Measurements from ENCODE around the gene OR4D10. TPM values are rescaled to one million over a fixed set of nuclear protein-coding genes. Genes with fewer than 3 reads are reported as not detected.
"Not testable (repeated sequence)": the region's sequence is repeated elsewhere in the genome, so short reads cannot be mapped to it uniquely, and the experiment has no call there.

OR4D10 gene
- total and polyA plus RNA-seq, 5 donors from 2014 or later, result not detected

GRCh38 chr11:59501931-59502330 lies 28.8 kb downstream of the OR4D10 start:
- Histone ChIP-seq H3K4me3 (ENCODE audit: low read depth, low read length) (no peak overlapping the region), H3K27me3 (ENCODE audit: control insufficient read depth, insufficient read depth, low read length) (peaks cover 6% of the 10 kb centered on the region), H3K36me3 (ENCODE audit: control insufficient read depth, insufficient read depth, low read length) (no peaks in the 10 kb centered on the region), H3K4me1 (ENCODE audit: control insufficient read depth, insufficient read depth, low read length, poor library complexity, severe bottlenecking) (no peaks in the 10 kb centered on the region), H3K9me3 (ENCODE audit: control insufficient read depth in 2 of 2, low read length in 2 of 2) (no peaks in the 10 kb centered on the region), H3K27ac (ENCODE audit: insufficient read depth, low read length, poor library complexity, severe bottlenecking) (no peak overlapping the region)
- no peaks in the 10 kb centered on the region for H3K36me3 Mint-ChIP-seq
- ATAC-seq (ENCODE audit: low read depth in 2 of 2) (no peak), DNase-seq (no peak)
- peaks cover 0 to 5% (median 0%) of the 10 kb centered on the region in 4 donors for H3K4me1 Mint-ChIP-seq
- peaks cover 0 to 5% (median 0%) of the 10 kb centered on the region in 7 donors for H3K9me3 Mint-ChIP-seq
- peaks cover 24% of the 10 kb centered on the region for H3K27me3 Mint-ChIP-seq
- no peak overlapping the region for H3K27ac Mint-ChIP-seq
- H3K4me3 Mint-ChIP-seq, result no peak overlapping the region

DNA sequence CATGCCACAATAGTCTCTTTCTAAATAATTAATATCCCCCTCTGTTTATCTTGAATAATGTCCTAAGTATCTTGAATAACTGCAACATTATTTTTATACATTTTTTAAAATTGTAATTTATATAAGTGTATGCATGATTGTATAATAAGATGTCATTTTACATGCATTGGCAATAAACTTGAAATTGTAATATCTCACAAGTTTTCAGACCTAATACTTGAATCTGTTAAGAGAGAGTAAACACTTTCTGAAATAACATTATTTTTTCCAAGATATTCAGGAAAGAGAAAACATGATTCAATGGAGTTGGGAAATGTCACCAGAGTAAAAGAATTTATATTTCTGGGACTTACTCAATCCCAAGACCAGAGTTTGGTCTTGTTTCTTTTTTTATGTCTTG lies 30.2 kb downstream of the OR4D10 start, which contains the start of gene OR4D11:
Gene OR4D11 (plus strand): TSS at position 301 of the 400 bp plus-strand sequence. CDS start 0 bp downstream, at position 301.
- Histone ChIP-seq H3K27me3 (ENCODE audit: control insufficient read depth, insufficient read depth, low read length) (no peaks in the 10 kb centered on the region), H3K9me3 (ENCODE audit: control insufficient read depth in 2 of 2, low read length in 2 of 2) (no peaks in the 10 kb centered on the region), H3K4me3 (ENCODE audit: low read depth, low read length) (no peak within 1 kb of the TSS), H3K27ac (ENCODE audit: insufficient read depth, low read length, poor library complexity, severe bottlenecking) (no peak within 1 kb of the TSS), H3K36me3 (ENCODE audit: control insufficient read depth, insufficient read depth, low read length) (no peaks in the 10 kb centered on the region), H3K4me1 (ENCODE audit: control insufficient read depth, insufficient read depth, low read length, poor library complexity, severe bottlenecking) (no peaks in the 10 kb centered on the region)
- H3K9me3 Mint-ChIP-seq, result peaks cover 0 to 5% (median 0%) of the 10 kb centered on the region in 7 donors
- no peaks in the 10 kb centered on the region for H3K36me3 Mint-ChIP-seq
- ATAC-seq (ENCODE audit: low read depth in 2 of 2) (no peak), DNase-seq (no peak)
- H3K4me1 Mint-ChIP-seq, result peaks cover 0 to 5% (median 0%) of the 10 kb centered on the region in 4 donors
- H3K27ac Mint-ChIP-seq, result peak within 1 kb of the TSS in 2 of 3 donors; percentile 8 to 42
- H3K4me3 Mint-ChIP-seq, result no peak within 1 kb of the TSS
- H3K27me3 Mint-ChIP-seq, result peaks cover 24% of the 10 kb centered on the region

- H3K27ac ChIP-seq (ENCODE audit: insufficient read depth, low read length, poor library complexity, severe bottlenecking), result no peak within 1 kb of the TSS
- H3K4me3 ChIP-seq (ENCODE audit: low read depth, low read length), result no peak within 1 kb of the TSS
- ATAC-seq (ENCODE audit: low read depth in 2 of 2) (peak in 1 of 2 donors; percentile 31), DNase-seq (peak in 1 of 3 donors; percentile 55)
- Mint-ChIP-seq H3K9me3 (peaks cover 0 to 4% (median 0%) of the 10 kb centered on the region in 7 donors), H3K4me1 (peaks cover 0 to 19% (median 5%) of the 10 kb centered on the region in 4 donors), H3K27me3 (peaks cover 15% of the 10 kb centered on the region), H3K36me3 (no peaks in the 10 kb centered on the region), H3K27ac (no peak within 1 kb of the TSS), H3K4me3 (peak within 1 kb of the TSS in 1 of 4 donors; percentile 14)
- no peaks in the 10 kb centered on the region for H3K4me1 ChIP-seq (ENCODE audit: control insufficient read depth, insufficient read depth, low read length, poor library complexity, severe bottlenecking)
- H3K9me3 ChIP-seq (ENCODE audit: control insufficient read depth in 2 of 2, low read length in 2 of 2), result no peaks in the 10 kb centered on the region
- H3K27me3 ChIP-seq (ENCODE audit: control insufficient read depth, insufficient read depth, low read length), result no peaks in the 10 kb centered on the region
- no peaks in the 10 kb centered on the region for H3K36me3 ChIP-seq (ENCODE audit: control insufficient read depth, insufficient read depth, low read length)
Measured at GRCh38 chr11:59510941-59511589, 38.0 kb downstream of the OR4D10 start, which contains the start of gene OR4D9. OR4D9 (plus strand) TSS chr11:59511539; CDS start chr11:59514913, 3,374 bp downstream.

GRCh38 chr11:59511675-59512074 lies 38.6 kb downstream of the OR4D10 start:
- DNase-seq, result no peak
- Mint-ChIP-seq H3K36me3 (no peaks in the 10 kb centered on the region), H3K27ac (no peak overlapping the region), H3K4me1 (peaks cover 0 to 19% (median 5%) of the 10 kb centered on the region in 4 donors), H3K27me3 (peaks cover 15% of the 10 kb centered on the region), H3K9me3 (peaks cover 0 to 4% (median 0%) of the 10 kb centered on the region in 7 donors), H3K4me3 (no peak overlapping the region)
- Histone ChIP-seq H3K9me3 (ENCODE audit: control insufficient read depth in 2 of 2, low read length in 2 of 2) (no peaks in the 10 kb centered on the region), H3K4me1 (ENCODE audit: control insufficient read depth, insufficient read depth, low read length, poor library complexity, severe bottlenecking) (no peaks in the 10 kb centered on the region), H3K4me3 (ENCODE audit: low read depth, low read length) (no peak overlapping the region), H3K36me3 (ENCODE audit: control insufficient read depth, insufficient read depth, low read length) (no peaks in the 10 kb centered on the region), H3K27me3 (ENCODE audit: control insufficient read depth, insufficient read depth, low read length) (no peaks in the 10 kb centered on the region), H3K27ac (ENCODE audit: insufficient read depth, low read length, poor library complexity, severe bottlenecking) (no peak overlapping the region)
- ATAC-seq (ENCODE audit: low read depth in 2 of 2), result no peak

DNA sequence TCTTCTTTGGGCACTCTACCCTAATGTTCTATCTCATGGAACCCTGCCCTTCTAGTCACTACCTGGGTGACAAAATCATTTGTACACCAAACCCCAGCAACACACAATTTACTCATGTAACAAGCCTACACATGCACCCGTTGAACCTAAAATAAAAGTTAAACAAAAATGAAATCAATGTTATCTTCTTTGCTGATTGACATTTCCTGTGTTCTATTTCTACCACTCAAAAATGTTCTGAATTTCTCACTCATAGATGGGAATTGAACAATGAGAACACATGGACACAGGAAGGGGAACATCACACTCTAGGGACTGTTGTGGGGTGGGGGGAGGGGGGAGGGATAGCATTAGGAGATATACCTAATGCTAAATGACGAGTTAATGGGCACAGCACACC lies 47.0 kb downstream of the OR4D10 start:
- ATAC-seq (ENCODE audit: low read depth in 2 of 2); H3K36me3 Mint-ChIP-seq; H3K4me1 ChIP-seq (ENCODE audit: control insufficient read depth, insufficient read depth, low read length, poor library complexity, severe bottlenecking); DNase-seq; H3K27ac ChIP-seq (ENCODE audit: insufficient read depth, low read length, poor library complexity, severe bottlenecking); H3K4me3 ChIP-seq (ENCODE audit: low read depth, low read length); H3K9me3 ChIP-seq (ENCODE audit: control insufficient read depth in 2 of 2, low read length in 2 of 2); H3K4me1 Mint-ChIP-seq; H3K4me3 Mint-ChIP-seq; H3K27ac Mint-ChIP-seq; H3K27me3 Mint-ChIP-seq; H3K9me3 Mint-ChIP-seq; H3K36me3 ChIP-seq (ENCODE audit: control insufficient read depth, insufficient read depth, low read length); H3K27me3 ChIP-seq (ENCODE audit: control insufficient read depth, insufficient read depth, low read length): not testable (repeated sequence)

DNA sequence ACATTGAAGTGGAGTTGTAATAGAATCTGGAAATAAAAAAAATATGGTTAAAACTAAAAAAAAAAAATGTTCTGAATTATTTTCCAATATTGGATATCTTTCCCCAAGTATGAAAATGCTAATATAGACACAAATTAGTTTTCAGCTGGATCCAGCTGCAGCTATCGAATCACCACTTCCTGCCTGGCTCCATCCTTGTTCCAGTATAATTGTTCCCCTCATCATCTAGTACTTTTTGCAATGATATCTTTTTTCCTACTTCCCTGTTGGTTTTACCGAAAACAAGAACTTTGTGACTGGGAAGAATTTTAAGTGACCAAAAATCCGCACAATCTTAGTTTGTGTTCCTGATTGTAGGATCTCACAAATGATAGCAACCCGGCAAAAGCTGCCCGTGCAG lies 47.6 kb downstream of the OR4D10 start:
- Histone ChIP-seq H3K4me3 (ENCODE audit: low read depth, low read length) (no peak overlapping the region), H3K36me3 (ENCODE audit: control insufficient read depth, insufficient read depth, low read length) (no peaks in the 10 kb centered on the region), H3K27me3 (ENCODE audit: control insufficient read depth, insufficient read depth, low read length) (peaks cover 3% of the 10 kb centered on the region), H3K4me1 (ENCODE audit: control insufficient read depth, insufficient read depth, low read length, poor library complexity, severe bottlenecking) (no peaks in the 10 kb centered on the region), H3K27ac (ENCODE audit: insufficient read depth, low read length, poor library complexity, severe bottlenecking) (no peak overlapping the region), H3K9me3 (ENCODE audit: control insufficient read depth in 2 of 2, low read length in 2 of 2) (no peaks in the 10 kb centered on the region)
- Mint-ChIP-seq H3K4me1 (no peaks in the 10 kb centered on the region), H3K36me3 (no peaks in the 10 kb centered on the region), H3K27ac (no peak overlapping the region), H3K27me3 (peaks cover 12% of the 10 kb centered on the region), H3K9me3 (no peaks in the 10 kb centered on the region), H3K4me3 (no peak overlapping the region)
- DNase-seq, result no peak
- no peak for ATAC-seq (ENCODE audit: low read depth in 2 of 2)

DNA sequence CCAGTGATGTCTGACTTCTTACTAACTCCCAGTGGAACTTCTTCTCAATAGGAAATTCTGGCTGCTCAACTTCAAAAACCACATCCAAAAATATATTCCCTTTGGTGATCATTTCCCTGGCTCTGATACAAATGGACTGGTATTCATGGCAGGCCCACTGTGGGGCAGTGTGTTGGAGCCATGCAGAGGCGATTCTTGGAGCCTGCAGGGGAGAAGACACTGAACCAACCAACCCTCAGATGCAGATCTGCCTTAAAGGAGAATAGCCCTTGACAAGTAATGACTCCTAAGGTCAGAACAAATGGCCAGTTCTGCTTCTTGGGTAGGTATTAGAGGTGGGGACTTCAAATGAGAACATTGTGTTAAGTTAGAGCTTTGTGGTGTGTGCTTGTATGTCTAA lies 50.4 kb downstream of the OR4D10 start:
- no peaks in the 10 kb centered on the region for H3K9me3 Mint-ChIP-seq
- DNase-seq (no peak), ATAC-seq (ENCODE audit: low read depth in 2 of 2) (no peak)
- Histone ChIP-seq H3K9me3 (ENCODE audit: control insufficient read depth in 2 of 2, low read length in 2 of 2) (no peaks in the 10 kb centered on the region), H3K27me3 (ENCODE audit: control insufficient read depth, insufficient read depth, low read length) (peaks cover 3% of the 10 kb centered on the region), H3K4me3 (ENCODE audit: low read depth, low read length) (no peak overlapping the region), H3K4me1 (ENCODE audit: control insufficient read depth, insufficient read depth, low read length, poor library complexity, severe bottlenecking) (no peaks in the 10 kb centered on the region), H3K36me3 (ENCODE audit: control insufficient read depth, insufficient read depth, low read length) (no peaks in the 10 kb centered on the region), H3K27ac (ENCODE audit: insufficient read depth, low read length, poor library complexity, severe bottlenecking) (no peak overlapping the region)
- no peaks in the 10 kb centered on the region for H3K4me1 Mint-ChIP-seq
- no peak overlapping the region for H3K27ac Mint-ChIP-seq
- peaks cover 24% of the 10 kb centered on the region for H3K27me3 Mint-ChIP-seq
- H3K4me3 Mint-ChIP-seq, result no peak overlapping the region
- H3K36me3 Mint-ChIP-seq, result no peaks in the 10 kb centered on the region

- H3K36me3 Mint-ChIP-seq, result no peaks in the 10 kb centered on the region
- no peaks in the 10 kb centered on the region for H3K4me1 ChIP-seq (ENCODE audit: control insufficient read depth, insufficient read depth, low read length, poor library complexity, severe bottlenecking)
- no peaks in the 10 kb centered on the region for H3K36me3 ChIP-seq (ENCODE audit: control insufficient read depth, insufficient read depth, low read length)
- no peaks in the 10 kb centered on the region for H3K4me1 Mint-ChIP-seq
- no peak overlapping the region for H3K4me3 Mint-ChIP-seq
- no peak overlapping the region for H3K27ac ChIP-seq (ENCODE audit: insufficient read depth, low read length, poor library complexity, severe bottlenecking)
- no peak overlapping the region for H3K27ac Mint-ChIP-seq
- no peaks in the 10 kb centered on the region for H3K9me3 ChIP-seq (ENCODE audit: control insufficient read depth in 2 of 2, low read length in 2 of 2)
- DNase-seq (no peak), ATAC-seq (ENCODE audit: low read depth in 2 of 2) (no peak)
- no peak overlapping the region for H3K4me3 ChIP-seq (ENCODE audit: low read depth, low read length)
- H3K27me3 ChIP-seq (ENCODE audit: control insufficient read depth, insufficient read depth, low read length), result peaks cover 3% of the 10 kb centered on the region
- peaks cover 28% of the 10 kb centered on the region for H3K27me3 Mint-ChIP-seq
- no peaks in the 10 kb centered on the region for H3K9me3 Mint-ChIP-seq
Measured at GRCh38 chr11:59528711-59529110, 55.6 kb downstream of the OR4D10 start.

Measured in CD4-positive, CD25-positive, alpha-beta regulatory T cell (primary cell).